B cell (primary cell): ENCODE results near the gene ZNF182.

Source experiments
- EZH2 ChIP-seq: IDR thresholded peaks from 2 replicates; pipeline ENCODE4 v1.6.1; 2012; ENCODE audit warnings: borderline replicate concordance, low read depth, mild to moderate bottlenecking, moderate library complexity, low read length; ENCODE audit not compliant: insufficient read depth, poor library complexity, severe bottlenecking
- TF ChIP-seq, protein P1 (sequence below): fragments of 200-600 bp; IDR thresholded peaks from one replicate; pipeline ENCODE4 v1.8.0; 2022; ENCODE audit warnings: antibody characterized with exemption, mild to moderate bottlenecking

DNA sequence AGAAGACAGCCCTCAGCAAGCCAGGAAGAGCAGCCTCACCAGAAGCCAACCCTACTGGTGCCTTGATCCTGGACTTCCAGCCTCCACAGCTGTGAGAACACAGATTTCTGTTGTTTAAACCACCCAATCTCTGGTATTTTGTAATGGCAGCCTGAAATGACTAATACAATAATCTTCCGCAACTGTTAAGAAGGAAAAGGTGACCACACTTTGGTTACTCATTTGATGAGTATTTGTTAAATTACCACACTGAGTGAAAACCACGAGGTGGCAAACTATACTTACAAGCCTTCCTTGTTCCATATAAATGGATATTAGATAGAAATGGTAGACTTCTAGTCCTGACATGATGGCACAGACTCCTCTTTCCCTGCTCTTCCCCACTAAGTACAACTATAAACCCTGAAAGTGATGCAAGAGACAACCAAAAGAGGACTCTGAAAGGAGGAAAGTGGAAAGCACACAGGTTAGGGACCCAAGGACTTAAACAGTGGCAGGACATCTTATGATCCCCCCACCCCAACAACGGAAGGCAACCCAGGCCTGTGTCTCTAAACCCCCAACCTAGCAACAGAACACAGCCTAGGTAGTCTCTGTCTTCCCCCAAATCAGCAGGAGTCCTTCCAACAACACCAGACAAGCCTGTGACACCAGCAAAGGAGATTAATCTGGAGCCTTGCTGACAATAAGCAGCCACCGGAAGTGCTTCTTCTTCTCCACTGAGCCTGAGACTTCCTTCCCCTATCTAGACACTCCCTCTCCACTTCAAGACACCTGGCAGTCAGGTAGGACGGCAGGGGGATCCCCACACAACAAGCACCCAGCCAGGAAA lies 12.3 kb downstream of the ZNF182 start:
- no peak for TF ChIP-seq EZH2
- TF ChIP-seq, protein P1, sequence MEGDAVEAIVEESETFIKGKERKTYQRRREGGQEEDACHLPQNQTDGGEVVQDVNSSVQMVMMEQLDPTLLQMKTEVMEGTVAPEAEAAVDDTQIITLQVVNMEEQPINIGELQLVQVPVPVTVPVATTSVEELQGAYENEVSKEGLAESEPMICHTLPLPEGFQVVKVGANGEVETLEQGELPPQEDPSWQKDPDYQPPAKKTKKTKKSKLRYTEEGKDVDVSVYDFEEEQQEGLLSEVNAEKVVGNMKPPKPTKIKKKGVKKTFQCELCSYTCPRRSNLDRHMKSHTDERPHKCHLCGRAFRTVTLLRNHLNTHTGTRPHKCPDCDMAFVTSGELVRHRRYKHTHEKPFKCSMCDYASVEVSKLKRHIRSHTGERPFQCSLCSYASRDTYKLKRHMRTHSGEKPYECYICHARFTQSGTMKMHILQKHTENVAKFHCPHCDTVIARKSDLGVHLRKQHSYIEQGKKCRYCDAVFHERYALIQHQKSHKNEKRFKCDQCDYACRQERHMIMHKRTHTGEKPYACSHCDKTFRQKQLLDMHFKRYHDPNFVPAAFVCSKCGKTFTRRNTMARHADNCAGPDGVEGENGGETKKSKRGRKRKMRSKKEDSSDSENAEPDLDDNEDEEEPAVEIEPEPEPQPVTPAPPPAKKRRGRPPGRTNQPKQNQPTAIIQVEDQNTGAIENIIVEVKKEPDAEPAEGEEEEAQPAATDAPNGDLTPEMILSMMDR = no peak
